T-helper 1 cell treated with Interleukin-12 subunit alpha and Interleukin-12 subunit beta and Interleukin-4 antibody, amounts not matched to agents 30 ng/mL and 1 ng/mL, for 36 hours (primary cell): Measurements from ENCODE around the gene INTS13. TPM values are rescaled to one million over a fixed set of nuclear protein-coding genes. Genes with fewer than 3 reads are reported as not detected.

Source experiments
- intact Hi-C: fragments of 100-400 bp; cut with micrococcal nuclease; formaldehyde crosslinking; loops from one replicate; pipeline ENCODE4 v1.15.1; 2024
- total RNA-seq: library from RNA; stranded (reverse); gene quantifications from 2 replicates; pipeline ENCODE4 v1.2.3, GENCODE V29; 2022

Gene INTS13
- total RNA-seq, result 37.4 and 37.7 TPM in 2 replicates

- intact Hi-C loops, result loop anchor here (1.0 to 5.0 kb wide), 13 partner anchors 34 to 1886 kb away; partner anchors contain the start of genes ITPR2, KLHL42, MANSC4 and MED21
Measured at GRCh38 chr12:26937863-26938700, at the start of gene INTS13, which contains the start of gene FGFR1OP2. TSS of gene INTS13 (minus strand) at chr12:26937981. CDS start at chr12:26936803, 1,178 bp downstream. TSS of gene FGFR1OP2 (plus strand) at chr12:26938470. CDS start at chr12:26954159, 15,689 bp downstream.

DNA sequence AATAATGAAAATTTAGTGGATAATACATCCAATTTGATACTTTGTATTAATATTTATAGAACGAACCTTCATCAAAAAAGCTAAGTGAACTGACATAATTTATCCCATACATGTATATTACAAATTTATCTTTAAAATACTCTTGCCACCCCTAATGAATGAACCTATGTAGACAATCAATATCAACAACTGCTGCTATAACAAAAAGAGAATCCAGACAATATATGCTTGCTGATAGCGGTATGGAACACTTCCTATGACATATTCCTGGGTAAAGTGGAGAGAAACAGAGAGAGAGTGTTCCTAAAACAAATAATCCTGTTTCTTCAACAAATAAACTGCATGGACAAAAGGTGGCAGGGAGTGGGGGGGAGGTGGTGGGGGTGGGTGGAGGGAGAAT lies 45.1 kb upstream of the INTS13 start:
- intact Hi-C loops, result no loop called here

GRCh38 chr12:26979733-26980132 lies 42.0 kb upstream of the INTS13 start:
- intact Hi-C loops, result no loop called here

GRCh38 chr12:26978801-26979200 lies 41.0 kb upstream of the INTS13 start:
- intact Hi-C loops, result no loop called here

DNA sequence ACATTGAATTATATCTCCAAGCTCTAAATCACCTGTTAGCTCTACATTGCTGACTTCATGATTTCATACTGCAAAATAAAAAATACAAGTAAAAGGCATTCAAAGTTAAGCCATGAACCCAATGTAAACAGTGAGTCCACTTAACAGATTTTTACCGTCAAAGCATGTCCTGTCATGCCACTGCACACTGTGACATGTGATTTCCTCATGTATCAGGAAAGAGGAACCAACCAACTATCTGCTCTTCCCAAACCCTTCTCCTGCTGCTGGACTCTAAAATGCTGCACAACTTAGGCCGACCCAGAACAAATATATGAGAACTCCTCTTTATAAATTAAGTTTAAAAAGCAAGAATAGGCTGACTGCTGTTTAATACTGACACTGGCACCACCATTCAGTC lies 38.9 kb upstream of the INTS13 start:
- intact Hi-C loops, result no loop called here

- intact Hi-C loops, result loop anchor here (1.0 kb wide), 4 partner anchors 34 to 334 kb away; partner anchors contain the start of genes FGFR1OP2 and TM7SF3
Measured at GRCh38 chr12:26971963-26972362, 34.2 kb upstream of the INTS13 start.

DNA sequence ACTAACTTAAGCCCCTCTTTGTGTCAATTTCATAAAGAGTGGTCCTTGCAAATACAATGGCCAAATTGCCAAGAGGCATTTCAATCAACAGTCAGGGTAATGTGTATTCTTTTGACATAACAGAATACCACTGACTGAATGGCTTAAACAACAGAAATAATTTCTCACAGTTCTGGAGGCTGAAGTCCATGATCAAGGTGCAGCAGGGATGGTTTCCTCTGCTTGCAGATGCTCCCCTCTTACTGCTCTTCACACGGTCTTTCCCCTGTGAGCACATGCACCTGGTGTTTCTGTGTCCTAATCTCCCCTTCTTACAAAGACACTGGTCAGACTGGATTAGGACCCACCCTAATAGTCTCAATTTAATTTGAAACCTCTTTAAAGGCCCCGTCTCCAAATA lies 32.4 kb upstream of the INTS13 start:
- intact Hi-C loops, result no loop called here

GRCh38 chr12:26966842-26967241 lies 29.1 kb upstream of the INTS13 start:
- intact Hi-C loops, result no loop called here

- intact Hi-C loops, result no loop called here
Measured at GRCh38 chr12:26963413-26963812, 25.6 kb upstream of the INTS13 start.

GRCh38 chr12:26961803-26962202 lies 24.0 kb upstream of the INTS13 start:
- intact Hi-C loops, result loop anchor here (2.0 kb wide), 1 partner anchor 13 kb away; no protein-coding TSS in a partner anchor

- intact Hi-C loops, result loop anchor here (2.0 kb wide), 1 partner anchor 13 kb away; no protein-coding TSS in a partner anchor
Measured at GRCh38 chr12:26961391-26961790, 23.6 kb upstream of the INTS13 start.

GRCh38 chr12:26954027-26954426 lies 16.2 kb upstream of the INTS13 start:
- intact Hi-C loops, result loop anchor here (2.0 kb wide), 1 partner anchor 13 kb away; no protein-coding TSS in a partner anchor

DNA sequence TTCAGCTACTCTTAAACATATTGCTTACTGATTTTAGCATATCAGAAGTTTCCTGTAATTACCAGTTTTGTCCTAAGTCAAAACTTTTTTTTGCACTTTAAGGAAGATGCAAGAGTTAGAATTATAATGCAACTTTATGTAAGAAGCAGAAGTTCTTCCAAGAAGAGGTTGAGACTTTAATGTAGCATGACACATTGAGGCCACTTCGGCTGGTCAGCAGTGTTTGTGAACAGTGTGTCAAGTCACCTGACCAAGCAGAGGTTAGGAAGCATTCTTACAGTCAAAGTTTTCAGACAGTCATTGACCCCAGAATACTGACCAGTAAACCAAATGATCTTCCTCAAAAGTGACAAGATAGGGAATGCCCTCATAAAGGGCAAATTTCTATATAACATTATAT lies 15.7 kb upstream of the INTS13 start:
- intact Hi-C loops, result no loop called here

DNA sequence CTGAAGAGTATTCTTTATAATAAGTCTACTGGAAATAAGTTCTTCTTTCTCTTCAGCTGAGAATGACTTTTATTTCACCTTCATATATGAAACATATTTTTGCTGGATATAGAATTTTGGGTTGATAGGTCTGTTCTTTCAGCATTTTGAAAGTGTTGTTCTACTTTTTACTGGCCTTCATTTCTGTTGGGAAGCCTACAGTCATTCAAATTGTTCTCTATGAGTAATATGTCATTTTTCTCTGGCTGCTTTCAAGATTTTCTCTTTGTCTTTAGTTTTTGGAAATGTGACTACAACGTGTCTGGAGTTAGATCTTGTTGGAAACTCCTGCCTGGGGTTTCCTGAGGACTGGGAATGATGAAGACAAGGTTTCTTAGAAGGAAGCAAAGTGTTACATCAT lies 10.5 kb upstream of the INTS13 start:
- intact Hi-C loops, result no loop called here

DNA sequence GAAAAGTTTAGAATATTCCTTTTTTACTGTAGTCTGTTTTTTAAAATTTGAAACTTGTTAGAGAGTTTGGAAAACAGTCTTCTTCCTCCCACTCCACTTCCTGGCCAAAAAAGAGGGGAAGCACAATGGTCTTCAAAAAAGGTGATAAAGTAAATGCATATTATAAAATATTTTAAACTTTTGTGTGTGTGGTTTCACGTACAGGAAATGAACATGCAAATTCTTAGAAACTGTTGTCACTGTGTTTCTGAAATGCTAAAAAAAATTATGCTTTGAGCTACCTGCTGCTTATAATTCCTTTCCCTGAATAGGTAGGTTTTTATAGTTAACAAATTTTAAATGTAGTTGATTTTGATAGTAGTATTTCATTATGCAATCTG lies 3.4 kb upstream of the INTS13 start:
- intact Hi-C loops, result loop anchor here (2.0 kb wide), 2 partner anchors 14 to 392 kb away; partner anchors contain the start of gene BMAL2

DNA sequence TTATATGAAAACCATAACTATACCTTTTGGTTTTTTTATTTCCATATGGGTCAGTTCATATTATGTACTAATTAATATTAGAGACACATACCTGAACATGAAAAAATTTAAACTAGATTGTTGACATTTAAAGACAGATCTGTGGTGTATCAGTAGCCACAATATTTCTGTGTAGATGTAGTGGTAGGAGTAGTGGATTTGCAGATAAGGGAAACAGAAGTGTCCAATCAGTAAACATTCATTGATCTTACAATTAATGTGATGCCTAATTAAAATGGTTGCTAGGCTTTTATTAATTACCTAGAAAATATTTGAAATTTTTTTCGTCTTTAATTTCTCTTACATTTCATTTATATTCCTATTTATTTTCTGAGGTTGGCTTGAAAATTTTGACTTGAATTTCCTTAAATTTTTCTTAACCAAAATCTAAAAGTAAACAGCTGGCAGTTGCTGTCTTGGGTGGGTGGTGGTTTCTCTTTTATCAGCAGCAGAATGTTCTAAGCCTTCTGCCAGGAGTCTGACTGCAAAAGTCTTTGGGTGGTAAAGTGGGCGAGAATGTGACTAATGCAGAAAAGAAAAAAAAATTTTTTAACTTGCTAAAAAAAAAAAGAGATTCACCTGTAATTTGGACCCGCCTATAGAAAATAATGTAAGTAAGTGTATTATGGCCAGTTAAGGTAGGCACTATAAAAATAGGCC lies 2.9 kb upstream of the INTS13 start:
- intact Hi-C loops, result loop anchor here (2.0 kb wide), 2 partner anchors 14 to 392 kb away; partner anchors contain the start of gene BMAL2

GRCh38 chr12:26939953-26940352 lies 2.2 kb upstream of the INTS13 start:
- intact Hi-C loops, result loop anchor here (2.0 to 5.0 kb wide), 8 partner anchors 15 to 1888 kb away; partner anchors contain the start of genes BMAL2, KLHL42, MANSC4 and PPFIBP1

DNA sequence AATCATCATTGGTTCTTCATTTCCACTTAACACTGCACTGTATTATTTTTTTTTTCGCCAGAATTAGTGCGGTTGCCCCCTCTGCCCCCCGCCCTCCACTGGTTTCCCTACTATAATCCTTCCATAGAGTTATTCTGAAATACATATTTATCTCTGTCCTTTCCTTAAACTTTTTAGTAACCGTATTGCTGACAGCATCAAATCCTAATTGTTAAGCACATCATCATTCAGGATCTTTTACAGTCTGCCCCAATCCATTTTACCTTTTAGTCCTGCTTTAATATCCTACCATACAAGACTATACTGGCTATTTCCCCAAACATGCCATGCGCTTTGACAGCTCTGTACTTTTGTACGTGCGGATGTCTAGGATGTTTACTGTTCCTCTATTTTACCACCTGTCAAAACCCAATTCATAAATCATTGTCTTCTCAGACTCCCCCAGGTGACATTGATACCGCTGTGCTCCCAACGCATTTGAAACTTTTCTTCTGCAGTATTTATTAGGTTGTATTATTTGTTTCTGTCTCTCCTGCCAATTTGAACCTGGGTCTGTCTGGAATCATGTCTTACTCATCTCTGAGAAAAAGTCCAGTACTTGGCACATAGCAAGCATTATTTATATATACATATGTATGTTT lies 1.5 kb upstream of the INTS13 start:
- intact Hi-C loops, result loop anchor here (2.0 to 5.0 kb wide), 6 partner anchors 87 to 1887 kb away; partner anchors contain the start of genes KLHL42, MANSC4 and PPFIBP1

GRCh38 chr12:26938701-26939062 lies 901 bp upstream of the INTS13 start:
- intact Hi-C loops, result loop anchor here (1.0 to 5.0 kb wide), 11 partner anchors 34 to 1886 kb away; partner anchors contain the start of genes ITPR2, KLHL42, MANSC4 and MED21

DNA sequence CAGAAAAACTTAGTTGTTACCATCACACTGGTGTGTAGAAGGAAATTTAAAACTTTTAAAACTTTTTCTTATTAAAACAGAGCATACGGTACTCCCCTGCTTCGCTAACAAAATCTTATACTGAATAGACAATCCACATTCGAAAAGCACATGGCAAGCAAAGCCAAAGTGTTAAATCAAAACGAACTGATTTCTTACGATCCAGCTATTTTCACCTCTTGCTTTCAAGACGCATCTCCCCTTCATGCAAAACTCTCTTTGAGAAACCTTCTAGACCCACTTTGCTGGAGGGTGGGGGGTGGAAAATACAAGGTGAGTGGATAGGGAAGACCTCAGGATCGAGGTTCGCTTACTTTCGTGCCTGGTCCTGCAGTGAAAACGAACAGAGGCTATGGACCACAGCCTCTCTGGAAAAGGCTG lies 328 bp downstream of the INTS13 start:
- intact Hi-C loops, result loop anchor here (1.0 to 5.0 kb wide), 5 partner anchors 53 to 1885 kb away; partner anchors contain the start of genes KLHL42, MANSC4 and MRPS35
